IgD-negative memory B cell (primary cell): ENCODE results near the gene PARP6. TPM values are rescaled to one million over a fixed set of nuclear protein-coding genes. Genes with fewer than 3 reads are reported as not detected.

Source experiments
- H3K27ac Mint-ChIP-seq, 3 donors: one replicate each; pipeline ENCODE4 v1.8.0; 2020 to 2022; ENCODE audit warnings: mild to moderate bottlenecking in 3 of 3, mixed read lengths in 3 of 3, moderate library complexity in 1 of 3
- H3K27me3 Mint-ChIP-seq: one replicate; pipeline ENCODE4 v1.8.0; 2021; ENCODE audit warnings: mixed read lengths
- H3K36me3 Mint-ChIP-seq: one replicate; pipeline ENCODE4 v1.8.0; 2020; ENCODE audit warnings: mild to moderate bottlenecking, mixed read lengths
- H3K4me1 Mint-ChIP-seq, 3 donors: one replicate each; pipeline ENCODE4 v1.8.0; 2020 to 2022; ENCODE audit warnings: mixed read lengths in 3 of 3, mild to moderate bottlenecking in 1 of 3
- H3K4me3 Mint-ChIP-seq, 4 donors: one replicate each; pipeline ENCODE4 v1.8.0; 2020 to 2022; ENCODE audit warnings: mild to moderate bottlenecking in 4 of 4, mixed read lengths in 4 of 4, moderate library complexity in 3 of 4
- H3K9me3 Mint-ChIP-seq, 3 donors: one replicate each; pipeline ENCODE4 v1.8.0; 2020 to 2021; ENCODE audit warnings: mixed read lengths in 3 of 3, mild to moderate bottlenecking in 1 of 3
- polyA plus RNA-seq: library from polyadenylated mRNA; unstranded; fragments of 300-500 nt; fragmentation: Illumina TruSeq; gene quantifications from one replicate; pipeline ENCODE4 v1.2.3, GENCODE V29; 2021

PARP6 gene
- polyA plus RNA-seq, 1 donor from 2014 or later = 34.4 TPM

DNA sequence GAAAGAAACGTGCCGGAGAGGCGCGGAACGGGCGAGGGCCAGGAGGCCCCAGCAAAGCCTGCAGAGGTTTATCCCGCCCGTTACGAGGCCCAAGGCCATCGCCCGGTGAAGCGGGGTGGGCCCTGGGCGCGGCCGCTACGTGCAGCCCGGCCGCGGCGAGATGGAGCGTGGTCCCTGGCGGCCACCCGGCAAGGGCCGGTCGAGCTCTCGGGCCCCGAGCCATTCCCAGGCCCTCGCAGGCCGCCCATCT, 42.5 kb downstream of the PARP6 start:
- Mint-ChIP-seq H3K9me3 (no peaks in the 10 kb centered on the region), H3K36me3 (no peaks in the 10 kb centered on the region), H3K27ac (peak overlapping the region; percentile 92 to 98 (median 97)), H3K4me3 (peak overlapping the region; percentile 82 to 99 (median 98)), H3K4me1 (peaks cover 37 to 41% (median 38%) of the 10 kb centered on the region in 3 donors), H3K27me3 (no peaks in the 10 kb centered on the region)

GRCh38 chr15:72229076-72229946, 43.0 kb downstream of the PARP6 start:
- peak overlapping the region; percentile 82 to 99 (median 98) for H3K4me3 Mint-ChIP-seq
- H3K27ac Mint-ChIP-seq = peak overlapping the region; percentile 92 to 98 (median 97)

GRCh38 chr15:72227720-72228119, 44.6 kb downstream of the PARP6 start:
- Mint-ChIP-seq H3K36me3 (no peaks in the 10 kb centered on the region), H3K9me3 (no peaks in the 10 kb centered on the region), H3K4me1 (peaks cover 41 to 48% (median 48%) of the 10 kb centered on the region in 3 donors), H3K27me3 (no peaks in the 10 kb centered on the region), H3K4me3 (peak overlapping the region; percentile 82 to 99 (median 94)), H3K27ac (peak overlapping the region; percentile 81 to 98 (median 92))

More at GRCh38 chr15:72229076-72229946, 43.0 kb downstream of the PARP6 start:
- Mint-ChIP-seq H3K36me3 (no peaks in the 10 kb centered on the region), H3K4me1 (peaks cover 38 to 41% (median 38%) of the 10 kb centered on the region in 3 donors), H3K9me3 (no peaks in the 10 kb centered on the region), H3K27me3 (no peaks in the 10 kb centered on the region)

- no peaks in the 10 kb centered on the region for H3K27me3 Mint-ChIP-seq
- no peaks in the 10 kb centered on the region for H3K9me3 Mint-ChIP-seq
- peak overlapping the region; percentile 92 to 98 (median 95) for H3K27ac Mint-ChIP-seq
- peaks cover 1% of the 10 kb centered on the region for H3K36me3 Mint-ChIP-seq
- H3K4me3 Mint-ChIP-seq = peak overlapping the region in 3 of 4 donors; percentile 11 to 94 (median 61)
- peaks cover 44 to 52% (median 49%) of the 10 kb centered on the region in 3 donors for H3K4me1 Mint-ChIP-seq
Measured at GRCh38 chr15:72227192-72227586, 45.2 kb downstream of the PARP6 start.

- peaks cover 36 to 46% (median 45%) of the 10 kb centered on the region in 3 donors for H3K4me1 Mint-ChIP-seq
- H3K27me3 Mint-ChIP-seq = no peaks in the 10 kb centered on the region
- H3K27ac Mint-ChIP-seq = no peak overlapping the region
- H3K9me3 Mint-ChIP-seq = no peaks in the 10 kb centered on the region
- H3K4me3 Mint-ChIP-seq = no peak overlapping the region
- peaks cover 2% of the 10 kb centered on the region for H3K36me3 Mint-ChIP-seq
Measured at GRCh38 chr15:72223278-72223677, 49.1 kb downstream of the PARP6 start.

DNA sequence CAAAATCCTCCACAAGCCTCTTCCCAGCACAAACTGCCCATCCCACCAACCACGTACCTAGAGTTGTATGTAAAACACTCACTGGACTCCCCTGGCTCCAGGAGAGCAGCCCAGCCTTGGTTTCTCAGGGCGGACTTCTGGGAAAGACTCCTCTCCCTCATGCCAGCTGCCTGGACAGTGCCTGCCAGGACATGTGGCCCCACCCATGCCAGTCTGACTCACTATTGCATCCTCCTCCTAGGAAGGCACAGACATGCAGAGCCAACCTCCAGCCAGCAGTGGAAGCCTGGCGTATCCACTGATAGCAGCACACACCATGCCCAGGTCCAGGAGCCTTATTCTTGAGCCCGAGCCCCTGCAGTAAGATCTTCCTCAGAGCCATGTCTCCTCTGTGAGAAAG, 50.0 kb downstream of the PARP6 start:
- no peaks in the 10 kb centered on the region for H3K9me3 Mint-ChIP-seq
- H3K27ac Mint-ChIP-seq = peak overlapping the region in 2 of 3 donors; percentile 9 to 78
- H3K27me3 Mint-ChIP-seq = no peaks in the 10 kb centered on the region
- H3K4me3 Mint-ChIP-seq = peak overlapping the region in 1 of 4 donors; percentile 52
- peaks cover 31 to 43% (median 39%) of the 10 kb centered on the region in 3 donors for H3K4me1 Mint-ChIP-seq
- peaks cover 2% of the 10 kb centered on the region for H3K36me3 Mint-ChIP-seq

GRCh38 chr15:72220687-72221086, 51.7 kb downstream of the PARP6 start:
- H3K9me3 Mint-ChIP-seq = no peaks in the 10 kb centered on the region
- no peaks in the 10 kb centered on the region for H3K27me3 Mint-ChIP-seq
- H3K4me1 Mint-ChIP-seq = peaks cover 20 to 30% (median 28%) of the 10 kb centered on the region in 3 donors
- H3K27ac Mint-ChIP-seq = peak overlapping the region in 1 of 3 donors; percentile 89
- H3K36me3 Mint-ChIP-seq = peaks cover 3% of the 10 kb centered on the region
- H3K4me3 Mint-ChIP-seq = peak overlapping the region in 1 of 4 donors; percentile 47

DNA sequence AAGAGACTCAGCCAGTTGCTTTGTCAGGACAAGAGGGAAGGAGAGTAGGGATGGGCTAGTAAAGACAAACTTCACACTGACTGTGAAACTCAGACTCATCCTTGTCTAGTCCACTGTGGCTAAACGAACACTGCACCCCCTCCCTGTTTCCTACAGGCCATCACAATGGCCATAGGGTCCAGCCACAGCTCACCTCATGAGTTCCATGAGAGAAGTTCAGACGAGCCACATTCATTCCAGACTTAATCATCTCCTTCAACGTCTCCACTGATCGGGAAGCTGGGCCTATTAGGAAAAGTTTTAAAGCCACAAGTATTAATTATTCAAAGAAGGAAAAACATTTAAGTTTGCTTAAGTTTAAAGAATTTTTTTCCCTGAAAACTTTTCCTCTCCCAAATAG, 55.1 kb downstream of the PARP6 start:
- Mint-ChIP-seq H3K4me1 (peaks cover 8 to 12% (median 12%) of the 10 kb centered on the region in 3 donors), H3K27ac (peak overlapping the region in 1 of 3 donors; percentile 64), H3K36me3 (peaks cover 2% of the 10 kb centered on the region), H3K9me3 (no peaks in the 10 kb centered on the region), H3K27me3 (no peaks in the 10 kb centered on the region), H3K4me3 (no peak overlapping the region)

DNA sequence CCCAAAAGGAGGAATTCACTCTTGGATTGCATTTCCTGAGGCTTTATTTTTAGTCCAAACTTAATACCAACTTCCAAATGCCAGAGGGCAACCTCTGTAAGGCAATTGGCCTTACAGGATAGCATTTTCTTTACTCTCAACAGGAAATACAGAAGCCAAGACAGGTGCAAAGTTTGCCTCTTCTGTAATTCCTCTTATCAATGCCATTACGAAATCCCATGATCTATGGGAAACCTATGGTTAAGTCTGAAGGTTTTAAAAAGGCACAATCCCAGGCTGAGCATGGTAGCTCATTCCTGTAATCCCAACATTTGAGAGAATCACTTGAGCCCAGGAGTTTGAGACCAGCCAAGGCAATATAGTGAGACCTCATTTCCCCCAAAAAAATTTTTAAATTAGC, 56.3 kb downstream of the PARP6 start:
- Mint-ChIP-seq H3K27ac (no peak overlapping the region), H3K4me1 (peaks cover 6 to 9% (median 6%) of the 10 kb centered on the region in 3 donors), H3K9me3 (no peaks in the 10 kb centered on the region), H3K36me3 (peaks cover 2% of the 10 kb centered on the region), H3K4me3 (no peak overlapping the region), H3K27me3 (no peaks in the 10 kb centered on the region)

GRCh38 chr15:72207558-72208085, 64.7 kb downstream of the PARP6 start:
- Mint-ChIP-seq H3K27me3 (no peaks in the 10 kb centered on the region), H3K27ac (peak overlapping the region in 2 of 3 donors; percentile 57 to 85), H3K4me3 (no peak overlapping the region), H3K4me1 (peaks cover 0 to 3% (median 0%) of the 10 kb centered on the region in 3 donors), H3K36me3 (peaks cover 4% of the 10 kb centered on the region), H3K9me3 (no peaks in the 10 kb centered on the region)

DNA sequence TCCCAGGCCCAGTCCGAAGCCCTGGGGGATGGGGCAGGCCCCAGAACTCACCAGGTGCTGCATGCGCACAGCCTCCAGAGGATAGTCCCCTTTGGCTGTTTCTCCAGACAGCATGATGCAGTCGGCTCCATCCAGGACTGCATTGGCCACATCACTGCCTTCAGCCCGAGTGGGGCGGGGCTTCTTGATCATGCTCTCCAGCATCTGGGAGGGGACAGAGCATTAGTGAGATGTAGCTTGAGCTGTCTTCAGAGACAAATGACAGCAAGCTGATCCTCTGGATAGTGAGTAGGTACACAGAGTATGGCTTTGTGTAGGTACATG, 65.7 kb downstream of the PARP6 start:
- no peaks in the 10 kb centered on the region for H3K9me3 Mint-ChIP-seq
- H3K27me3 Mint-ChIP-seq = no peaks in the 10 kb centered on the region
- no peak overlapping the region for H3K27ac Mint-ChIP-seq
- peaks cover 0 to 5% (median 1%) of the 10 kb centered on the region in 3 donors for H3K4me1 Mint-ChIP-seq
- H3K36me3 Mint-ChIP-seq = peaks cover 4% of the 10 kb centered on the region
- H3K4me3 Mint-ChIP-seq = no peak overlapping the region

DNA sequence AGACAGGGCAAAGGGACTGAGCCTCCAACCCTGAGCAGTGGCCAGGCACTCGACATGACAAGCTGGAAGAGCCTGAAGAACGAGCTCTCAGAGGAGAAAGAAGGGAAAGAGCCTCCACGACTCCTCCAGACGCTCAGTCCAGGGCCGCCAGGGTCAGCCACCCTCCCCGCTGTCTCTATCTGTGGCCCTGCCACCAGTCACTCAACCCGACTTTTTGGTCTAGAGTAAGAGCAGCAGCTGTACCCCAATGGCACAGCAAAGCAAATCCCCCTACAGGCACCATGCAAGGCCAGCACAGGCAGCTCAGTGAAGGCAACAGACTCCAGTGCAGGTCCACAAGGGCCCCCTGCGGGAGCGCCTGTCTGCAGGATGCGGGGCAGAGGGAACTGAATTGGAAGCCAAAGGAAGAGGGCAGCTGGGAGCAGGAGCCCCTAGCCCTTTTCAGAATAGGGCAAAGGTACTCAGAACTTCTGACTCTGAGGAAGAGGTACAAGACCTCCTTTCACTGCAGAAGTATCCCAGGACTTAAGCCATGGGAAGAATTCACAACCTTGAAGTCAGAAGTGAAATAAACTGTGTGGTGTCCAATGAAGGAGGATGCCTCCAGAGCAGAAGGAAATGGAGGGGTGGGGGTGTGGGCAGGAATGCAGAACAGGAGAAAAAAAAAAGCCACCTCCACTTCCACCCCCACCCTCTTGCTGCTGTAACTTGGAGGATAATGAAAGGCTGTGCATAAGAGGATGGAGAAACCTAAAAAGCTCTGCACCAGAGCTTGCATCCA, 66.3 kb downstream of the PARP6 start:
- Mint-ChIP-seq H3K36me3 (peaks cover 4% of the 10 kb centered on the region), H3K27me3 (no peaks in the 10 kb centered on the region), H3K4me3 (no peak overlapping the region)

GRCh38 chr15:72205273-72205672, 67.1 kb downstream of the PARP6 start:
- Mint-ChIP-seq H3K27me3 (no peaks in the 10 kb centered on the region), H3K36me3 (peaks cover 4% of the 10 kb centered on the region), H3K9me3 (no peaks in the 10 kb centered on the region), H3K27ac (no peak overlapping the region), H3K4me1 (peaks cover 0 to 5% (median 2%) of the 10 kb centered on the region in 3 donors), H3K4me3 (no peak overlapping the region)

More for the DNA sequence above, 66.3 kb downstream of the PARP6 start:
- Mint-ChIP-seq H3K27ac (no peak overlapping the region), H3K4me1 (peaks cover 0 to 5% (median 2%) of the 10 kb centered on the region in 3 donors), H3K9me3 (no peaks in the 10 kb centered on the region)

DNA sequence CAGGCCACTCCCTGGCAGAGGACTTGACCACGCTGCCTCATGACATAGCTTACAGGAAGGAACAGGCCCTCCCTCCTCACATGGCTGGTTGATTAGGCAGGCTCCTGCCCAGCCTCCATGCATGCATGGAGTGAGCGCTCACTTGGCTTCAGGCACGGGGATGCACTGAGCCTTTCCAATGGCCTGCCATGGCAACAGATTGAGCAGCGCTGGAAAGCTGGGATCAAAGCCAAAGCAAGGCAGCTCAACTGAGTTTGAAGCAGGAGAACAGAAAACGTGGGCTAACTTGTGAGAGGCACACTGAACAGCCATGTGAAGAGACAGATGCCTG, 68.9 kb downstream of the PARP6 start:
- Mint-ChIP-seq H3K27ac (no peak overlapping the region), H3K27me3 (no peaks in the 10 kb centered on the region), H3K36me3 (peaks cover 2% of the 10 kb centered on the region), H3K4me1 (peaks cover 0 to 7% (median 2%) of the 10 kb centered on the region in 3 donors), H3K4me3 (no peak overlapping the region), H3K9me3 (no peaks in the 10 kb centered on the region)

DNA sequence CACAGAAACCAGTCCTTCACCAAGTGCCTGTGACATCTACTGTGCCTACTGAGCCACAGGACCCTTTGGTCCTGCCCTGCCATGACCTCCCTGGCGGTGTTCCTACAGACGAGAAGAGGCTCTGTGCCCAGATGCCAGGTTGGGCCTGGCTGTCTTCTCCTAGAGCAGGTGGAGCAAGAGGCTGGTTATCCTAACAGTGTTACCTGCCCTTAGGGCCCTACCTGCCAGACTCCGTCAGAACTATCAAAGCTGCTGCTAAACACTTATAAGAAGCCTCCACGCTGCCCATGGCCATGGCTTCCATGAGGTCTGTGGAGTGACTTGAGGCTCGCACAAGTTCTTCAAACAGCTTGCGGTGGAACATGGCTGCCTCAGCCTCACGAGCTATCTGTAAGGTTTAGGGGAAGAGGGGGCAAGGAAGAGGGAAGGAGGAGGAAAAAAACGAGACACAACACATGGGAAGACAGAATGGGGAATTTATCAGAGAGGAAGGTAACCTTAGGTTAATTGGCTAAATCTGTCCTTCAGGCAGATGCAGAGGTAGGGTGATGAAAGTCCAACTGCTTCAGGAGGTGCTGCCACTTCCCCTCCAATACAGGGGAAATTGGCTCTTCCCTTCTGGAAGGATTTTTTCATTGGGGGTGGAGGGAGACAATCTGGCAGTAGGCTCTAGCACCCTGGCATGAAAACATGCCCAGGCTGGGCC, 69.4 kb downstream of the PARP6 start:
- Mint-ChIP-seq H3K4me1 (peaks cover 0 to 7% (median 3%) of the 10 kb centered on the region in 3 donors), H3K9me3 (no peaks in the 10 kb centered on the region), H3K4me3 (no peak overlapping the region), H3K27me3 (peaks cover under 1% of the 10 kb centered on the region), H3K36me3 (peaks cover 2% of the 10 kb centered on the region), H3K27ac (no peak overlapping the region)
